Brain microvascular endothelial cell (primary cell): Measurements from ENCODE around the gene SLC23A3.

Experiments
- DNase-seq: peaks from one replicate; pipeline ENCODE4 v3.0.0-alpha.2; 2020
- H3K27ac ChIP-seq: fragments of 250-450 bp; sonication (Bioruptor Pico); 2 replicates; pipeline ENCODE4 v1.5.1; 2020; ENCODE audit warnings: mild to moderate bottlenecking, moderate library complexity
- H3K27me3 ChIP-seq: fragments of 250-450 bp; sonication (Bioruptor Pico); replicated peaks from 2 replicates; pipeline ENCODE4 v1.5.1; 2020; ENCODE audit warnings: mild to moderate bottlenecking
- H3K36me3 ChIP-seq: fragments of 250-450 bp; sonication (Bioruptor Pico); replicated peaks from 2 replicates; pipeline ENCODE4 v1.5.1; 2020; ENCODE audit warnings: mild to moderate bottlenecking
- H3K4me3 ChIP-seq: 2 replicates; pipeline ENCODE4 v1.5.1; 2011; ENCODE audit warnings: low read depth, mild to moderate bottlenecking, control low read depth, low read length, moderate library complexity
- in situ Hi-C: cut with HindIII; loops from 2 replicates; pipeline ENCODE4 v1.10.0; 2017; ENCODE audit warnings: low sequenced_read_pairs, low pct_ligation_motif_present
- TF ChIP-seq, protein P1 (sequence below): IDR thresholded peaks from 2 replicates; pipeline ENCODE4 v1.5.1; 2011; ENCODE audit warnings: low read depth, mild to moderate bottlenecking, moderate library complexity, low read length, control low read depth, inconsistent platforms; ENCODE audit errors: missing control alignments

The SLC23A3 gene

GRCh38 chr2:219119422-219120043, 50.3 kb downstream of the SLC23A3 start:
- in situ Hi-C loops = no loop called here
- no peaks in the 10 kb centered on the region for H3K27me3 ChIP-seq
- H3K4me3 ChIP-seq = no peak overlapping the region
- TF ChIP-seq, protein P1, sequence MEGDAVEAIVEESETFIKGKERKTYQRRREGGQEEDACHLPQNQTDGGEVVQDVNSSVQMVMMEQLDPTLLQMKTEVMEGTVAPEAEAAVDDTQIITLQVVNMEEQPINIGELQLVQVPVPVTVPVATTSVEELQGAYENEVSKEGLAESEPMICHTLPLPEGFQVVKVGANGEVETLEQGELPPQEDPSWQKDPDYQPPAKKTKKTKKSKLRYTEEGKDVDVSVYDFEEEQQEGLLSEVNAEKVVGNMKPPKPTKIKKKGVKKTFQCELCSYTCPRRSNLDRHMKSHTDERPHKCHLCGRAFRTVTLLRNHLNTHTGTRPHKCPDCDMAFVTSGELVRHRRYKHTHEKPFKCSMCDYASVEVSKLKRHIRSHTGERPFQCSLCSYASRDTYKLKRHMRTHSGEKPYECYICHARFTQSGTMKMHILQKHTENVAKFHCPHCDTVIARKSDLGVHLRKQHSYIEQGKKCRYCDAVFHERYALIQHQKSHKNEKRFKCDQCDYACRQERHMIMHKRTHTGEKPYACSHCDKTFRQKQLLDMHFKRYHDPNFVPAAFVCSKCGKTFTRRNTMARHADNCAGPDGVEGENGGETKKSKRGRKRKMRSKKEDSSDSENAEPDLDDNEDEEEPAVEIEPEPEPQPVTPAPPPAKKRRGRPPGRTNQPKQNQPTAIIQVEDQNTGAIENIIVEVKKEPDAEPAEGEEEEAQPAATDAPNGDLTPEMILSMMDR = peak; percentile 84
- DNase-seq = peak; percentile 56
- no peak overlapping the region for H3K27ac ChIP-seq
- no peaks in the 10 kb centered on the region for H3K36me3 ChIP-seq

DNA sequence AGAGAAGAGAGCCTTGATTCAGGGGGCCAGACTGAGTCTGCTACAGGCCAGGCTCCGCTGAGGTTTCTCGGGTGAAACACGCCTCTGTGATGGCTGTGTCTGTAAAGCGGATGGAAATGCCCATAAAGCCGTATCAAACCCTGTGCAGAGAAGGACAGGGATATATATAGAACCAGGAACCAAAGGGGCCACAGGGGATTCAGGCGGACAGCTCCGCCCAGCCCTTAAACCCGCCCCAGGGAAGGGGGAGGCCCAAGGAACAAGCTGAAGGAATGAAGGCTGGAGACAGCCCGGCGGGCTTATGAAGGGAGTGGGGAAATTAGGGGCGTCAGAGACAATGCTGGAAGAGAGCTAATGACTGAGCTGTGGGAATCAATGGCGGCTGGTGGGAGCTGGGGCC, 51.3 kb downstream of the SLC23A3 start:
- no peak overlapping the region for H3K27ac ChIP-seq
- TF ChIP-seq, protein P1 = no peak
- no peaks in the 10 kb centered on the region for H3K27me3 ChIP-seq
- no peak overlapping the region for H3K4me3 ChIP-seq
- in situ Hi-C loops = no loop called here
- no peak for DNase-seq
- no peaks in the 10 kb centered on the region for H3K36me3 ChIP-seq

DNA sequence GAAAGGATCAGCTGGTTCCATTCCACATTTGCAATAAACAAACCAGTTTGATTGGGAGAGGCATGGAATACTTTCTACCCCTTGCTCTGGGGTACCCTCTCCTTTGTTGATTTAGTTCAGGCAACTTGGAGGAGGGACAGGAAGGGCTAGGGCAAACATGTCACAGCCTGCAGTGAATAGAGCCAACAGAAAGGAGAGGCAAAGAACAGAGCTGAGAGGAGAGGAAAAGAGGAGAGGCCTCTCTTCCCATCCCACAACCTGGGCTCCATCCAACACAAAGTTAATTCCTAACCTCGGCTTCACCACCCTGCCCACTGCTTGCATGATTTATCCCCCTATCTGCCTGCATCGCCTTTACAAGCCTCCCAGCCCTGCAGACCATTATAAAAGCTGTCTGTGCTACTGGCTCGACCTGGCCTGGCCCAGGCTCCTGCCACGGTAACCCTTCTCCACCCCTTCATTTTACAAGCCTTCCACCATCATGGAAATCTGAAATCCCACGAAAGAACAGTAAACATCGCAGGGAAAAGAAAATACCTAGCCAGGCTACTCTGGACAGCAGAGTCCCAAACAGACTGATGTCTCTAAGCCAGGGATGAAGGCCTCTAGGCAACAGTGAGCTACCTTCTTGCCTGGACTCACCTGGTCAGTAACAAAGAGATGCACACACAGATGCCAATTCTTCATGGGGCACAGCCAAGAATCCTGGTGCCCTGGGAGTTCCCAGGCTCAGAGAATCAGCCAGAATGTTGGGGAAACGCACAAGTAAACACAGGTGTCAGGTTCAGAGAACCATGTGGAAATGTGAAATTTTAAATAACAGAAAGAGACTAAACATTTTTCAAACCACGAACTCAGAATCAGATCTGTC, 52.8 kb downstream of the SLC23A3 start:
- H3K27ac ChIP-seq = no peak overlapping the region
- no peaks in the 10 kb centered on the region for H3K27me3 ChIP-seq
- in situ Hi-C loops = no loop called here
- no peak overlapping the region for H3K4me3 ChIP-seq
- DNase-seq = no peak
- H3K36me3 ChIP-seq = no peaks in the 10 kb centered on the region
- TF ChIP-seq, protein P1 = no peak

GRCh38 chr2:219112651-219113338, 57.0 kb downstream of the SLC23A3 start:
- in situ Hi-C loops = no loop called here
- no peak overlapping the region for H3K4me3 ChIP-seq
- H3K36me3 ChIP-seq = no peaks in the 10 kb centered on the region
- H3K27me3 ChIP-seq = no peaks in the 10 kb centered on the region
- TF ChIP-seq, protein P1 = no peak
- no peak for DNase-seq
- no peak overlapping the region for H3K27ac ChIP-seq

DNA sequence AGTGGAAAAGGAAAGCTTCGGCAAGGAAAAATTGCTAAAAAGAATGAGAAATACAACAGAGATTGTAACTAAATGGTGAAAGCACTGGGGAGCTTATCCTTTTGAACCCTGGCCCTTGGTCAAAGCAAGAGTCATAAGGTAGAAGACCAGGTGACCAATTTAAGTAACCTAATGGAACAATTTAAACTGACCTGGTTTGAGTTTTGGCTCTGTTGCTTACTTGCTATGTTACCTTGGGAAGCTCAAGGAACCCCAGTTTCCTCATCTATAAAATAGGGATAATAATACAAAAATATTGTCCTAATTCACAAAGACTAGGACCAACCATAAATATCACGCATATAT, 57.8 kb downstream of the SLC23A3 start:
- TF ChIP-seq, protein P1 = no peak
- DNase-seq = no peak
- Histone ChIP-seq H3K27me3 (no peaks in the 10 kb centered on the region), H3K4me3 (no peak overlapping the region), H3K36me3 (no peaks in the 10 kb centered on the region), H3K27ac (no peak overlapping the region)
- in situ Hi-C loops = no loop called here
